Middle frontal gyrus (tissue), 1 donor: Measurements from ENCODE around the gene USP32.
"Not testable (repeated sequence)": the region's sequence is repeated elsewhere in the genome, so short reads cannot be mapped to it uniquely, and the experiment has no call there.

Experiments
- DNase-seq: peaks from one replicate; pipeline ENCODE4 v3.0.0-alpha.2; 2015; ENCODE audit warnings: low spot score; ENCODE audit errors: extremely low spot score

USP32 gene

DNA sequence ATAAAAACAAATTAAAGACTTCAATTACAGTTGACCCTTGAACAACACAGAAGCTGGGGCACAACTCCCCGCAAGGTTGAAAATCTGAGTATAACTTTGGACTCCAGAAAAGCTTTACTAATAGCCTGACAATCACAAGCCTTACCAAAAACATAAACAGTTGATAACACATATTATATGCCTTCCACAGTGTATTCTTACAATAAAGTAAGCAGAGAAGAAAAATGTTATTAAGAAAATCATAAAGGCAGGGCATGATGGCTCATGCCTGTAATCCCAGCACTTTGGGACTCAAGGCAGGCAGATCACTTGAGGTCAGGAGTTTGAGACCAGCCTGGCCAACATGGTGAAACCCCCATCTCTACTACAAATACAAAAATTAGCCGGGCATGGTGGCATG is 58.9 kb downstream of the USP32 start:
- not testable (repeated sequence) for DNase-seq

DNA sequence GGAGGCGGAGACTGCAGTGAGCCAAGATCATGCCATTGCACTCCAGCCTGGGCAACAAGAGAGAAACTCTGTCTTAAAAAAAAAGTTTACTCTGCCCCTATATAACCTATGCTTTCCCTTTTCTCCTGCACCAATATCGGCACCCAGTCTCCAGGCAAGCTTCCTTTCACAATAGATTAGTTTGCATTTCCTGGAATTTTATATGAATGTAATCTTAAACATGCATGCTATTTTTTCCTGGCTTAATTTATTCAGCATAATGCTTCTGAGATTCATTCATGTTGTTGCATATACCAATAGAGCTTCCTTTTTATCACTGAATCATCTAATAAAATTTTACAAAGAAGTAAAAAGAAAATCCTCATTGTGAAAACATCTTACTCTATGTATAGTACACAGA is 59.4 kb downstream of the USP32 start:
- DNase-seq, result no peak

DNA sequence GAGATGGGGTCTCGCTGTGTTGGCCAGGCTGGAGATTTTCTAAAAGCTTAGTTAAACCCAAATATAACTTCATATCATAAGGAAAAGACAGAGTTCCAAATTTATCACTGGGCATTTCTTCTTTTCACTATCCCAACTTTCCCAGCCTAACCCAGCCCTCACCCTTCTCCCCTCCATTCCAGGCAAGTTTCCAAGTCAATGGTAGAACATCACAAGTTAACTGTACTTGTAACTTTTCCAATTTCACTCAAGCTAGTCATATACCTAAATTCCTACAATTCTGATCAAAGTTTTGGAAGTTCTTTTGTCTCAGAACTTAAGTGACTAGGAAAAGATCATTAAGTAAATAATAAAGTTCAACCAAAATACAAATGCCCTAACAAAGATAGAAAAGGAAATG is 61.2 kb downstream of the USP32 start:
- no peak for DNase-seq

DNA sequence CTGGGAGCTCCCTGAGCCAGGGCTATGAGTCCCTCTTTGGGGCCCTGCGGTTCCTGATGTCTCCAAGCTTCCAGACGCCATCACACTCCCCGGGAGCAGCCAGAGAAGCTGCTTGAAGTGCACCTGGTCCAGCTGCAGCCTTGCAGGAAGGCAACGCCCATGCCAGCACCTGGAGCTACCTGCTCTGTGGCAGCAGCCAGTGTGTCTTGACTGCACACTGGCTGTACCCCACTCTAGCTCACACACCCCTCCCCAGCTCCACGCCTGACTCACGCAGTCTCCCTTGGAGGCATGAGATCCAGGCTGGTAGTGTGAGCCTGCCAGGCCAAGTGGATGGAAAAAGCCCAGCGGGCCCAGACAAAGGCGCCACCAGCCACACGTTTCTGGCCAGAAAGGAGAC is 63.3 kb downstream of the USP32 start:
- DNase-seq, result no peak

DNA sequence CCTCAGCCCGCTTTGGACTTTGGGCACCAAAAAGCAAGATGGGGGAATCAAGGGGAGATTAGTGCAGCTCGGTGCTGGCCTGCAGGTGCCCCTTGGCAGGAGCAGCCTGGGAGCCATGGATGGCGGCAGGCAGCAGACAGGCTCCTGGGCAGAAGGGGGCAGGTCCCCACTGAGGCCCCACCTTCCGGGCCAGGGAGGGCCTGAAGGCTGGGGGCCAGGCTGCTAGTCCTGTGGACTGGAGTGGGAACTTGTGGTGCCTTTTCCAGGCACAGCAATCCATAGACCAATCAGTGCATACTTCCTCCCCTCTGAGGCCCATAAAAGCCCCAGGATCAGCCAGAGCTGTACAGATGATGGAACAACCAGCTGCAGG is 64.0 kb downstream of the USP32 start:
- DNase-seq, result no peak

DNA sequence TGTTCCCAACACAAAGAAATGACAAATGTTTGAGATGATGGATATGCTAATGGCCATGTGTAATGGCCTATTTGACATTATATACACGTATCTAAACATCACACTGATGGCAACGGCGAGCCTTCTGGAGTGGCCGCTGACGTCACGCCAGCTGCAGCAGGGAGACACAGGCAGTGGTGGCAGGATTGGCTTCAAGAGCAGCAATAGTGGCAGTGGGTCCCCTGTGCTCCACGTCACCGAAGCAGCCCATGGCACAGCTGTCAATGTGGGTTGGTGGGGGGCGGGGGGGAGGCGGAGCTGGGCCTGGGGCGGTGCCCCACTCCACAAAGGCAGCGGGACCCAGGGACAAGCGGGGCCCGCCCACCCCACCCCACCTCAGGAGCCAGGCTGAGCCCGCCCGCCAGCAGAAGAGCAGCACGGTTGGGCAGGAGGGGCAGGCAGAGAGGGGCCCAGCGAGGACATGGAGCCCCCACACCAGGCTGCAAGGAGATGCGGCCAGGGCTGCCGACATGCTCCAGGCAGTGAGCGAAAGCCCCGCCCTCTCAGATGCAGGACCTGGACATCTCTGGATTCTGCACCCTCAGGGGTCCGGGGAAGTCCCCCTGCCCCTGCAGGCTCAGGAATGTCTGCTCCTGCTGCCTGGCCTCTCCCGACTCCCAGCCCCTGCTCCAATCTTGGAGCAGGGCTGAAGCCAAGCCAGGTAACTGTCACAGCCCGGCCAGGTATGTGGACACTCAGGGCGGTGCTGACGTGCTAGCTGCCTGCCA is 64.6 kb downstream of the USP32 start:
- DNase-seq, result peak; percentile 15

DNA sequence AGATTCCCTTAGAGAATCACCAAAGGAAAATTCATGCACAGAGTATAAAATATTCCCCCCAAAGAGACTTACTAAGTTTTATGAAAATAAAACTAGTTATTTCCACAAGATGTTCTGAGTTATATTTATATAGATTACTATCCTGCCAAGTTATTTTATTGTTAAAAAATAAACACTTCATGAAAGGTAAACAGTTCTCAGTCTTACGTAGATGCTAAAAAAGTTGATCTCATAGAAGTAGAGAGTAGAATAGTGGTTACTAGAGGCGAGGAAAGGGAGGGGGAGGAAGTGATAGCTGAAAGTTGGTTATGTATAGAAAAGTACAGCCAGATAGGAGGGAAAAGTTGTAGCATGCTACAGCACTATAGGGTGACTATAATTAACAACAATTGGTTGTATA is 65.2 kb downstream of the USP32 start:
- no peak for DNase-seq

DNA sequence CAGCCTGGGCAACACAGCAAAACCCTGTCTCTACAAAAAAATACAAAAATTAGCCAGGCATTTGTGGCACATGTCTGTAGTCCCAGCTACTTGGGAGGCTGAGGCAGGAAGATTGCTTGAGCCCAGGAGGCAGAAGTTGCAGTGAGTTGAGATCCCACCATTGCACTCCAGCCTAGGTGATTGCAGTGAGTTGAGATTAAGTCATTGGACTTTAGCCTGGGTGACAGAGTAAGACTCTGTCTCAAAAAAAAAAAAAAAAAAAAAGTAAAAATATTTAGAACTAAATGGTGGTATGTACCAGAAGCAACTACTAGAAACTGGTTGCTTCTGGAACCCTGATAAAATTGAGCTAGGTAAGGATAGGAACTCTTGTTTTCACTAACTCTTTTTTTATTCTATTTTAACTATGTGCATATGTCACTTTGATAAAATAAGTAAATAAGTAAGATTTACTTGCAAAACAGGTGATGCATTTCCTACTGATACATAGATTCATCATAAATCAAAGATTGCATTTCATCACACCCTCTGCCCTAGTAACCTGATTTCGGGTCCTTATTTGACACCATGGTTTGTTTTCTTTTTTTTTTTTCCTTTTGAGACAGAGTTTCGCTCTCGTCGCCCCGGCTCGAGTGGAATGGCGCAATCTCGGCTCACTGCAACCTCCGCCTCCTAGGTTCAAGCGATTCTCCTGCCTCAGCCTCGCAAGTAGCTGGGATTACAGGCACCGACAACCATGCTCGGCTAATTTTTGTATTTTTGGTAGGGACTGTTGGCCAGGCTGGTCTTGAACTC is 66.0 kb downstream of the USP32 start:
- DNase-seq, result no peak

DNA sequence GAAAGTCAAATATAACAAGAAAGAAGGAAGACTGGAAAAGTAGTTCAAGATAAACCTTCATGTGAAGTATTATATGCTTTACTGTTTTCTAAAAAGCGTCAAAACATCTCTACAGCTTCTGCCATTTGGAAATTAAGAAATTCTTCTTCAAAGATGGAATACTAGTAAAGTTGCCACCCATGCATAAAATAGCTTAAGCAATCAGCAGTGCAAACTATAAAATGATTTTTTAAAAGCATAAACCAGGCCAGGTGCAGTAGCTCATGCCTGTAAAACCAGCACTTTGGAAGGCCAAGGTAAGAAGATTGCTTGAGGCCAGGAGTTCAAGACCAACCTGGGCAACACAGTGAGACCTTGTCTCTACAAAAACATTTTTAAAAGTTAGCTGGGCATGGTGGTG is 68.2 kb downstream of the USP32 start:
- DNase-seq, result no peak

DNA sequence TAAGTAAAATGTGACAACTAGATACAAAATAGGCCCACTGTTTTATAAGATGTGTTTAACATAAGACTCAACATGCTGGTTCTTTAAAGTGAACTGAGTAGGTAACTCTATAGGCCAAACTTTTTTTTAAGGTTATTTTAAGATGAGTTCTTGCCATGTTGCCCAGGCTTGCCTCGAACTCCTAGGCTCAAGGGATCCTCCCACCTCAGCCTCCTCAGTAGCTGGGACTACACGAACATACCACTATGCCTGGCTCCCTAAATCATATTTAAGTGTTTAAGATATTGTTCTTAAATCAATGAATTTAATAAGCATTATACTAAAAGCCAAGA is 69.9 kb downstream of the USP32 start:
- no peak for DNase-seq

DNA sequence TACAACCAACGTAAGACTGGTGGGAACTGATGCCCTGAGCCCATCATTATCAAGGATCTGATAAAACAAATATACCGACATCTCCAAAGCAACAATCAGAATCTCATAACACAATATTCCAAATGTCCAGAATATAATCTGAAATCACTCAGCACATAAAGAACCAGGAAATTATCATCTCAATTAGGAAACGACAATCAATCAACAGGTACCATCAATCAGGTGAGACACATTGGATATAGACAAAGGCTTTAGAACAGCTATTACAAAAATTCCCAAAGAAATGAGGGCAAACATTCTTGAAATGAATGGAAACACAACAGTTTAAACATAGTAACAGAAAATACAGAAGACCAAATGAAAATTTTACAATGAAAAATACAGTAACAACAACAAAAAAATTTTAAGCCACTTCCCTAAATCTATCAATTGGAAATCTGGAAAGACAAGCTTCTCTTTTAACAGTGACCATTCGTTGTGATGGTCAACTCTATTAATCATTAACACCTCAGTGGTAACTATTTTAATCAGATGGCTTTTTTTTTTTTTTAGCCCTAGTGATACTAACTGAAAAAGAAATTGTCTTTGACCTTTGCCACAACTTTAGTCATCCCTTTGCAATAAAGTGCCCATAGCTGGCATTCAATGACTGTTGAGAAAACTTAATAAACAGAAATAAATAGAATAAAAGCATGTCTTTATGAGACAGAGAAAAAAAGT is 70.4 kb downstream of the USP32 start:
- DNase-seq, result no peak

DNA sequence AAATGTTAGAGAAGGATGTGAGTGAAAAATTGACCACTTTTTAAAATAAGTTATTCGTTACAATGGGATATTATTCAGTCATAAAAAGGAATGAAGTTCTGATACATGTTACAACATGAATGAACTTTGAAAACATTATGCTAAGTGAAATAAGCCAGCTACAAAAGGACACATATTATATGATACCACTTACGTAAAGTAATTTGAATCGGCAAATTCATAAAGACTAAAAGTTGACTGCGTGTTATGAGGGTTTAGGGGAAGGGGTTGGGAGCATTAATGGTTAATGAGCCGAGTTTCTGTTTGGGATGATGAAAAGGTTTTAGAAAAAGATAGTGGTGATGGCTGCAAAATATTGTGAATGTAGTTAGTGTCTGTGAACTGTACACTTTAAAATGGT is 73.1 kb downstream of the USP32 start:
- no peak for DNase-seq

DNA sequence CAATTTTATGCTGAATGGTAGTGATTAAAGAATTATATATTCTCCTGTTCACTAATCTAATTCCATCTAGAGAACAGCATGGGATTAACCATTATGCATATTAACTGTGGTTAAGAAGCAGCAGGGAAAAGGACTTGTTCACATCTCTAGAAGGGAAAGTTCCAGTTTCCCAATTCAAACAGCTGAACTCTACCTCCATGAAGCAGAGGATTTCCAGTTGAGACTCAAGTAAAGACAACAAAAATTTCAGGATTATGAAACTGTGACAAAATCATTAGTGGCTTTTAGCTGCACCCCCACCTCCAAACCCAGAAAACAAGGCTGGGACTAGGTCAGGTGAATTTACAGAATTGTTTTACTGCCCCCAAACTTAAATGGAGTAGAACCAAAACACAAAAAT is 73.6 kb downstream of the USP32 start:
- DNase-seq, result no peak

DNA sequence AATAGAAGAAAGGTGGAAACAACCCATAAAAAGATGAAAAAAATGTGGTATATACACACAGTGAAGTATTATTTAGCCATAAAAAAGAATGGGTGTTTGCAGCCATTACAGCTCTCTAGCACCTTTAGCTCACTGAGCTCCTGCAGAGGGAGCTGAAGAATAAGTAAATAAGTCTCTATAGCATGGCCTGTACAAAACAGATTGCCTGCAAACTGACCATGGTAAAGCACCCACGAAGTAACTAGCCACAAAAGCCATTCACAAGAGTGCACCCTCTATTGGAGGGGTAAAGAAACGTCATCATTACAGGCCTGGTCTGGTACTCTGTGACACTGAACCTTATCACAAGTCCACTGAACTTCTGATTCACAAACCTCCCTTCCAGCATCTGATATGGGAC is 76.3 kb downstream of the USP32 start:
- no peak for DNase-seq

DNA sequence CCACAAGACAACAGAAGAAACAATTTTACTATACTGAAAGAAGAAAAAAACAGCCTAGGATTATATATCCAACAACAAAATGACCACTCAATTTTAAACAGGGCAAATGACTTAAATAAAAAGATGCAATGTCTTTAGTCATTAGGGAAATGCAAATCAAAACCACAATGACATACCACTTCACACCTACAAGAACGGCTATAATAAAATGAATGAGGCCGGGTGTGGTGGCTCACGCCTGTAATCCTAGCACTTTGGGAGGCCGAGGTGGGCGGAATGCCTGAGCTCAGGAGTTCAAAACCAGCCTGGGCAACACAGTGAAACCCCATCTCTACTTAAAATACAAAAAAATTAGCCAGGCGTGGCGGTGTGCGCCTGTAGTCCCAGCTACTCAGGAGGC is 77.0 kb downstream of the USP32 start:
- DNase-seq, result not testable (repeated sequence)

DNA sequence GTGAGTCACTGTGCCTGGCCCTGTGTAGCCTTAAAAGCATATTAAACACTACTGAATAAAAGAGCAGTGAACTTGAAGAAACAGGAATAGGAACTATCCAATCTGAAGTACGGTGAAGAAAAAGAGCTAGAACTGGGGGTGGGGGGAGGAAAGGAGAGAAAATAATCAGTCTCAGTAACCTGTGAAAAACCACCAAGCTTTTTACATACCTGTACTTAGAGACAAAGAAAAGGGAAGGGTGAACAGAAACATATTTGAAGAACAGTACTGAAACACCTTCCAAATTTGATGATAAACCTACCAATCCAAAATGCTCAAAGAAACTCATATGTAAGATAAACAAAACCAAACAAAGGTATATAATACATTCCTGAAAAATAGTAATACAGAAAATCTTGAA is 77.5 kb downstream of the USP32 start:
- no peak for DNase-seq

DNA sequence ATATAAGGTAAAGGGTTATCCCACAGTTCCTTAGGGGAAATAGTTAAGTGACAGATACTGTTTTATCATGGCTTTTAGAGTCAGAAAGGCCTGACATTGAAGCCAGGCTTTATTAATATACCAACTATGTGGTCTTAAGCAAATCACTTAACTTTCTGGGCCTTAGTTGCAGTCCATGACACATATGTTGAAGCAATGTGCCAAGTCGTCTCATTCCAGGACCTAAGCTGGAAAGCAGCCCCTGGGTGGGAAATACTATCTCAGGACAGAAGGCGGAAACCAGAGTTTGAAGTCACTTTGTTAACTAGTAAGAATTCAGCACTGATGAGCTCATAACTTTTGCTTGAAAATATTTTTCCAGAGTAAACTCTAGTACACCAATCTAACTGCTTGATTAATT is 80.0 kb downstream of the USP32 start:
- no peak for DNase-seq

DNA sequence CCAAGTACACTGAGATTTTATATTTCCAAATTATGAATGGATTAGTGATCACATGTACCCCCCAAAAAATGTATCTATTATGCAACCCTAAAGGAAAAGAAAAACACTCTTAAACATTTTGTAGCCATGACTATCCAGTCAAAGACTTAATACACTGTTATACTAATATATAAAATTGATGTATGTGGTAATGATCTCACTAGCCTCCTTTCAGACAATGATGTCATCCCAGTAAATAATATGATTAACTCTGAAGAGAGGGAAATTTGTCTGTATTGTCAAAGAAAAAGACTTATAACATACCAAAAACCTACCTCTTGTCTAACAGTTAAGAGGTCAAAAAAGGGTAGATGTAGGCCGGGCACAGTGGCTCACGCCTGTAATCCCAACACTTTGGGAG is 80.7 kb downstream of the USP32 start:
- DNase-seq, result no peak

DNA sequence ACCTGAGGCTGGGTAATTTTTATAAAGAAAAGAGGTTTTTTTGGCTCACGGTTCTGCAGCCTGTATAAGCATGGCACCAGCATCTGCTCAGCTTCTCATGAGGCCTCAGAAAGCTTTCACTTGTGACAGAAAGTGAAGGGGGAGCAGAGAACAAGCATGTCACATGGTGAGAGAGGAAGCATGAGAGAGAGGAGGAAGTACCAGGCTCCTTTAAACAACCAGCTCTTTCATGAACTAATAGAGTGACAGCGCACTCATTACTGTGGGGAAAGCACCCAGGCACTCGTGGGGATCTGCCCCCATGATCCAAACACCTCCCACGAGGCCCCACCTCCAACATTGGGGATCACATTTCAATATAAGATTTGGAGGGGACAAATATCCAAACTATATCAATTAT is 86.8 kb downstream of the USP32 start:
- DNase-seq, result no peak

DNA sequence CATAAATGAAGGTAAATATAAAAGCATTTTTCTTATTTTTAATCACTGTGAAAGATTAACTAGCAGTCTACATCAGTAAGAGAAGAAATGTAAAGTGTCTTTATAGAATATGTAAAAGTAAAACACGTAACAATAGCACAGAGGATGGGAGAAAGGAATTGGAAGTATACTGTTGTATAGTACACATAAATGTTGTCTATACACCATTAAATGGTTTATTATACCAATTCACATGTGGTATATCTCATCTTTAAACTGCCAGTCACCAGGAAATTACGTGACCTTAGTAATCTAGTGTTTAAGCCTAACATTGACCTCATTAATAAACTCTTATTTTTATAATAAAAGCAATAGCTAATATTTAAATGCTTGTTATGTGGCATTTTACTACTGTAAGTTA is 87.4 kb downstream of the USP32 start:
- no peak for DNase-seq

DNA sequence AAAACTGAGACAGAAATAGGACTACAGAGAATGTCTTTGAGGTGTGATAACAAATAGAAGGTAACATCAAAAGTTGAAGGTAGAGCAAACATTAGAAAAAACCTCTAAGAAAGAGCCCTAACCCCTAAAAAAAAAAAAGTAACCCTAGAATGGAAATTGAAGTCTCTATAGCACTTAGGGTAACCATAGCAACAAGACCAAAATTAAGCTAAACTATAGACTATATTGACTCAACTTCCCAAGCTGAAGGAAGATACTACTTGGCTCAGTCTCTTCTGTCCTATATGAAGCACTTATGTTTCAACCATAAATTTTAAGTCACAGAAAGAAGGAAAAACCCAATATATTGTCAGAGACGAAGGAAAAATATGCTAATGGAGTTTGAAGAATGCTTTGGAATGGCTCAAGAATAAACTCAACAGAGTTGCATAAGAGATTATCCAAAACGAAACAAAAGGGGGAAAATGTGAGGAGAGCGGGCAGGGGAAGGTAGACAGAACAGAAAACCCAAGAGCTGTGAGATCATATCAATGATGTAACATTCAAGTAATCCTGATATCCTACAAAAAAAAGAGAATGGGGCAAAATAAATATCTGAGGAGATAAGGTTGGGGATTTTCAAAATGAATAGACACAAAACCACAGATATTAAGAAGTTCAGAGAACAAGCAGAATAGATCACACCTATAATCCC is 88.4 kb downstream of the USP32 start:
- no peak for DNase-seq

DNA sequence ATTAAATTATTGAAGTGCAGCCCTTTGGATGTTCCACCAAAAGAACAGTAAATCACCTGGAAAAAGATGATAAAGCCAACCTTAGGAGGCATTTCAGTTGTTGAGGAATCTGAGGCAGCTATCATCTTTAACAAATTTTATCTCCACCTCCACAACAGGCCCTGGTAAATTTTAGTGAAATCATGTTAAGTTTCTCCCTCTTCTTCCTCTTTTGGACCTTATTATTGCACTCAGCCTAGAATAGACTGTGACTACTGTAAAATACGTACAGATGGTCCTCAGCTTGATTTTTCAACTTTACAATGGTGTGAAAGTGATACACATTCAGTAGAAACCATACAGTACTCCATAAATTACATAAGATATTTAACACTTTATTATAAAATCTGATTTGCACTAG is 90.3 kb downstream of the USP32 start:
- no peak for DNase-seq
